ENCODE measurements around the gene SATL1. TPM values are rescaled to one million over a fixed set of nuclear protein-coding genes. Genes with fewer than 3 reads are reported as not detected.
"Not testable (repeated sequence)": the region's sequence is repeated elsewhere in the genome, so short reads cannot be mapped to it uniquely, and the experiment has no call there.

Gene SATL1
- total RNA-seq, 1 experiment from 2014 or later = not detected

- peak; percentile 20 for DNase-seq (ENCODE audit: low spot score)
Measured at GRCh38 chrX:85109235-85109634, 134.3 kb downstream of the SATL1 start.

- no peak for DNase-seq (ENCODE audit: low spot score)
Measured at GRCh38 chrX:85108165-85108564, 135.4 kb downstream of the SATL1 start.

GRCh38 chrX:85107407-85107806 is 136.2 kb downstream of the SATL1 start:
- DNase-seq (ENCODE audit: low spot score) = no peak

GRCh38 chrX:85089321-85089840 is 154.2 kb downstream of the SATL1 start:
- no peak for DNase-seq (ENCODE audit: low spot score)

GRCh38 chrX:85084770-85085393 is 158.7 kb downstream of the SATL1 start:
- peak; percentile 18 for DNase-seq (ENCODE audit: low spot score)

GRCh38 chrX:85077247-85077646 is 166.3 kb downstream of the SATL1 start:
- DNase-seq (ENCODE audit: low spot score) = not testable (repeated sequence)

GRCh38 chrX:85065512-85066198 is 177.9 kb downstream of the SATL1 start:
- no peak for DNase-seq (ENCODE audit: low spot score)

- peak; percentile 29 for DNase-seq (ENCODE audit: low spot score)
Measured at GRCh38 chrX:85052636-85053343, 190.8 kb downstream of the SATL1 start.

GRCh38 chrX:85052205-85052604 is 191.4 kb downstream of the SATL1 start:
- no peak for DNase-seq (ENCODE audit: low spot score)

GRCh38 chrX:85051627-85052026 is 192.0 kb downstream of the SATL1 start:
- DNase-seq (ENCODE audit: low spot score) = no peak

Other genes starting within 250 kb of the SATL1 start
- gene APOOL, start 239.9 kb downstream of the SATL1 start, total RNA-seq (2014; rRNA removed; shearing (Covaris generic)) = 8.3 and 14.1 TPM in 2 replicates
- gene ZNF711, start 212 bp upstream of the SATL1 start, total RNA-seq (2014; rRNA removed; shearing (Covaris generic)) = not detected in 2 replicates
- not detected in 2 replicates for gene POF1B, start 135.9 kb upstream of the SATL1 start, total RNA-seq (2014; rRNA removed; shearing (Covaris generic))

Data from A172 (cell line).